Liver (tissue), 3 donors: ENCODE measurements around the gene MROH9.

Experiments
- FOXA2 ChIP-seq: IDR thresholded peaks from 2 replicates; pipeline ENCODE4 v1.6.1; 2016; ENCODE audit warnings: antibody characterized with exemption
- JUND ChIP-seq, 2 donors: IDR thresholded peaks; 2 replicates each; pipeline ENCODE4 v1.6.1; 2016; ENCODE audit warnings: antibody characterized with exemption in 2 of 2
- NR2F2 ChIP-seq: IDR thresholded peaks from 2 replicates; pipeline ENCODE4 v1.6.1; 2016; ENCODE audit warnings: antibody characterized with exemption
- TAF1 ChIP-seq: conservative IDR thresholded peaks from 2 replicates; pipeline ENCODE4 v1.6.1; 2016; ENCODE audit warnings: antibody characterized with exemption, mild to moderate bottlenecking
- TF ChIP-seq, protein P1 (sequence below): fragments of 150-350 bp; IDR thresholded peaks from 2 replicates; pipeline ENCODE4 v1.5.1; 2017; ENCODE audit warnings: improper control_type of control experiment, low read depth, low read length; ENCODE audit not compliant: missing input control
- TF ChIP-seq, protein P2 (sequence below): IDR thresholded peaks from 2 replicates; pipeline ENCODE4 v1.6.1; 2016; ENCODE audit warnings: antibody characterized with exemption, mild to moderate bottlenecking
- TF ChIP-seq, protein P3 (sequence below): IDR thresholded peaks from 2 replicates; pipeline ENCODE4 v1.6.1; 2016; ENCODE audit warnings: antibody characterized with exemption
- donor health status: healthy.
- donor health status: healthy.

DNA sequence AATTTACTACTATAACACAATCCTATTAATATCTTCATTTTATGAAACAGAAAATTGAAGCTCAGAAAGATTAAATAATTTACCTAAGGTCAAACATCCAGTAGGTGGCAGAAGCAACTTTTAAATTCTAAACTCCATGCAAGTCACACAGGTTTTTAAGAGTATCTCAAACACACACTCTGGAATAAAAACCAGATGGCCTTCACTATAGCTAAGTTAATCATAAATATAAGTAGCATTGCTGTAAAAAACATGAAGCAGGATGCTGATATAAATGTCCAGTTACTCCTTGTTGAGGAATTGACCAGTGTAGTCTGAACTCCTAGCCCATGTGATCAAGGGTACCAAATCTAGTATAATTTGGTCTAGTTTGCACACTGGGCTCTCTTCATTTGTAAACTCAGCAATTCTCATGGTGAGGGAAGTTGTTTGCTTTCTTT, 146.0 kb downstream of the MROH9 start:
- TF ChIP-seq, protein P1, sequence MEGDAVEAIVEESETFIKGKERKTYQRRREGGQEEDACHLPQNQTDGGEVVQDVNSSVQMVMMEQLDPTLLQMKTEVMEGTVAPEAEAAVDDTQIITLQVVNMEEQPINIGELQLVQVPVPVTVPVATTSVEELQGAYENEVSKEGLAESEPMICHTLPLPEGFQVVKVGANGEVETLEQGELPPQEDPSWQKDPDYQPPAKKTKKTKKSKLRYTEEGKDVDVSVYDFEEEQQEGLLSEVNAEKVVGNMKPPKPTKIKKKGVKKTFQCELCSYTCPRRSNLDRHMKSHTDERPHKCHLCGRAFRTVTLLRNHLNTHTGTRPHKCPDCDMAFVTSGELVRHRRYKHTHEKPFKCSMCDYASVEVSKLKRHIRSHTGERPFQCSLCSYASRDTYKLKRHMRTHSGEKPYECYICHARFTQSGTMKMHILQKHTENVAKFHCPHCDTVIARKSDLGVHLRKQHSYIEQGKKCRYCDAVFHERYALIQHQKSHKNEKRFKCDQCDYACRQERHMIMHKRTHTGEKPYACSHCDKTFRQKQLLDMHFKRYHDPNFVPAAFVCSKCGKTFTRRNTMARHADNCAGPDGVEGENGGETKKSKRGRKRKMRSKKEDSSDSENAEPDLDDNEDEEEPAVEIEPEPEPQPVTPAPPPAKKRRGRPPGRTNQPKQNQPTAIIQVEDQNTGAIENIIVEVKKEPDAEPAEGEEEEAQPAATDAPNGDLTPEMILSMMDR = peak; percentile 57
- TF ChIP-seq, protein P2, sequence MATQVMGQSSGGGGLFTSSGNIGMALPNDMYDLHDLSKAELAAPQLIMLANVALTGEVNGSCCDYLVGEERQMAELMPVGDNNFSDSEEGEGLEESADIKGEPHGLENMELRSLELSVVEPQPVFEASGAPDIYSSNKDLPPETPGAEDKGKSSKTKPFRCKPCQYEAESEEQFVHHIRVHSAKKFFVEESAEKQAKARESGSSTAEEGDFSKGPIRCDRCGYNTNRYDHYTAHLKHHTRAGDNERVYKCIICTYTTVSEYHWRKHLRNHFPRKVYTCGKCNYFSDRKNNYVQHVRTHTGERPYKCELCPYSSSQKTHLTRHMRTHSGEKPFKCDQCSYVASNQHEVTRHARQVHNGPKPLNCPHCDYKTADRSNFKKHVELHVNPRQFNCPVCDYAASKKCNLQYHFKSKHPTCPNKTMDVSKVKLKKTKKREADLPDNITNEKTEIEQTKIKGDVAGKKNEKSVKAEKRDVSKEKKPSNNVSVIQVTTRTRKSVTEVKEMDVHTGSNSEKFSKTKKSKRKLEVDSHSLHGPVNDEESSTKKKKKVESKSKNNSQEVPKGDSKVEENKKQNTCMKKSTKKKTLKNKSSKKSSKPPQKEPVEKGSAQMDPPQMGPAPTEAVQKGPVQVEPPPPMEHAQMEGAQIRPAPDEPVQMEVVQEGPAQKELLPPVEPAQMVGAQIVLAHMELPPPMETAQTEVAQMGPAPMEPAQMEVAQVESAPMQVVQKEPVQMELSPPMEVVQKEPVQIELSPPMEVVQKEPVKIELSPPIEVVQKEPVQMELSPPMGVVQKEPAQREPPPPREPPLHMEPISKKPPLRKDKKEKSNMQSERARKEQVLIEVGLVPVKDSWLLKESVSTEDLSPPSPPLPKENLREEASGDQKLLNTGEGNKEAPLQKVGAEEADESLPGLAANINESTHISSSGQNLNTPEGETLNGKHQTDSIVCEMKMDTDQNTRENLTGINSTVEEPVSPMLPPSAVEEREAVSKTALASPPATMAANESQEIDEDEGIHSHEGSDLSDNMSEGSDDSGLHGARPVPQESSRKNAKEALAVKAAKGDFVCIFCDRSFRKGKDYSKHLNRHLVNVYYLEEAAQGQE = no peak
- TF ChIP-seq, protein P3, sequence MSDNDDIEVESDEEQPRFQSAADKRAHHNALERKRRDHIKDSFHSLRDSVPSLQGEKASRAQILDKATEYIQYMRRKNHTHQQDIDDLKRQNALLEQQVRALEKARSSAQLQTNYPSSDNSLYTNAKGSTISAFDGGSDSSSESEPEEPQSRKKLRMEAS = no peak
- no peak for TF ChIP-seq NR2F2
- no peak for TF ChIP-seq TAF1
- TF ChIP-seq JUND (IDR thresholded peaks at IDR 0.05) = no peak
- no peak for TF ChIP-seq FOXA2
